GM19467 (cell line): ENCODE results near the gene RBFOX2.

Experiments used
- ATAC-seq: cut with Tn5 transposase; IDR thresholded peaks from one replicate; pipeline ENCODE4 v1.9.1; 2021; ENCODE audit warnings: mild to moderate bottlenecking, moderate library complexity; ENCODE audit not compliant: unreplicated experiment

The RBFOX2 gene

GRCh38 chr22:35947794-35948425 lies 80.7 kb downstream of the RBFOX2 start:
- no peak for ATAC-seq

- ATAC-seq: no peak
These were observed 84.2 kb downstream of the RBFOX2 start for GRCh38 chr22:35944458-35944857.

DNA sequence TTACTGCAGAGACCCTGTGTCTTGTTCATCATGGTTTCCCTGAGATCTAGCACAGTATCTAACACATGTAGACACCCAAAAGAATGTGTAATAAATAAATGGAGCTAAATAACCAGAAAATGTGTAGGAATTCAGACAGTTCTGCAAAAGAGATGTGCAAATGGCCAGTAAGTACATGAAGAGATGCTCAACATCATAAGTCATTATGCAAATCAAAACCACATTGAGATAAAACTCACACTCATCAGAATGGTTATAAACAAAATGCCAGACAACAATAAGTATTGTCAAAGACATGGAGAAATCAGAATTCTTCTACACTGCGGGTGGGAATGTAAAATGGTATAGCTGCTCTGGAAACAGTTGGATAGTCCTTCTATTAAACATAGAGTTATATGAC lies 88.5 kb downstream of the RBFOX2 start:
- ATAC-seq: no peak

GRCh38 chr22:35938226-35938625 lies 90.4 kb downstream of the RBFOX2 start:
- no peak for ATAC-seq

DNA sequence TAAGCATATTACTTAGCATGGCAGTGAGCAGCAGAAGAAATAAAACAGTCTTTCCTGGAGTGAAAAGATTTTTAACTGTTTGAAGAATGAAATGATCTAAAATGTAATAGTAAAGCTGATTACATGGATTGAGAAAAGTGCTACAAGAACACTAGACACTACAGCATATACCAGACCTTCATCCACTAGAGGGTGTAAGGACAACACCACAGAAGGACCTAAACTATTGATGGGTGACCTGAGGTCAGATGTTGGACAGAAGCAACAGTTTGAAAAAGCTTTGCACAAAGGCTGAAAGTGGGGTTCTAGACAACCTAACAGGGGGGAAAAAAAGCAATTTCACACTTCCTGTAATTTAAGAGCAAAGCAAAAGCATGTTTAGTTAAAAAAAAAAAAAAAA lies 97.7 kb downstream of the RBFOX2 start:
- ATAC-seq: no peak

DNA sequence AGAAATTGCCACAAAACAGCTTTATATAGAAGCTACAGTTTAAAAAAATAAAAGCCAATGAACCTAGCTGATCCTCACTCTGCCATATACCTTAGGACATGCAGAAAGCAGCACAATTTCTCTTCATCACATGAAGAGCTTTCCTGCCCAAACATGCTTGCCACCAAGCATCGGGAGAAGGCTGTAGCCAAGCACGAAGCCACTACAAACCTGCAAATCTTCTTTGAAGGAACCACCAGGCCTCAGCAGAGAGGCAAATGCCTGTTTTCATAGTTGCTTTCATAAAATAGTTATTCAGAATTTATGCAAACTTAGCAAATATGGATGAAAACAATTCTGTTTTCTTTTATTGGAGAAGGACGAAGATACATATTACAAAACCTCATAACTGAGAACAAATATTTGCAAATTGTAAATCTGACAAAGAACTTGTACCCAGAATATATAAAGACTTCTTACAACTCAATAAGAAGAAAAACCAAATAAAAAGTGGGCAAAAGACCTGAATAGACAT lies 100.3 kb downstream of the RBFOX2 start:
- no peak for ATAC-seq

DNA sequence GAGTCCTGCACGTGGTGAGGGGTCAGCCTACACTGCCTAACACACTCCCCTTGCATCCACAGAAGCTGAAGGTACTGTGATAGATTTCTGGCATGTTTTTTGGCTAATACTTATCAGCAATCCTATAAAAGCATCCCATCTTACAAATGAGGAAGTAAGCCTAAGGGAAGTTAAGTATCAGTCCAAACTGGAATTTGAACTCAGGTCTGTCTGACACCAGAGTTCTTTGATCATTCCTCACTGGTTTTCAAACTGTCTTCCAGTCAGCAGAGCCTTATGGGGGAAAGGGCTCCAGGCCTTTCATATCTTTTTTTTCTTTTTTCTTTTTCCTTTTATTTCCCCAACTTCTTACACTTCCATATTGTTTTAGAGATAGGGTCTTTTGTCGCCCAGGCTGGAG lies 105.6 kb downstream of the RBFOX2 start:
- no peak for ATAC-seq

DNA sequence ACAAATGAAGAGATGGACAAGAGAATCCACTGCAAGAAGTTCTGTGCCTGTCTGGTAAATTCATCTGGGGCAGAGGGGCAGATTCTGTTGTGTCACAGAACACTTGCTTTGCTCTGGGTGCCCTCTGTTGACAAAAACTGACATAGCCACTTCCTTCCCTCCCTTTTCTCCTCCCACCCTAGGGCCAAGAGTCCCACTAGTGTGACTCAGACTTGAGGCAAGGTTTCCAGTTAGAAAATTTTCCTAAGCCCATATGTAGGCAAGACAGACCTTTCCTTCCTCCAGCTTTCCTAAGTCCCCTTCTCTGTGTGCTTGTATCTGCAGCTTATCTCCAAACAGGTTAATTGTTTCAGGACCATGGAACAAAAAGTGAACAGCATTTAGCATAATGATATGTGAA lies 106.8 kb downstream of the RBFOX2 start:
- no peak for ATAC-seq

DNA sequence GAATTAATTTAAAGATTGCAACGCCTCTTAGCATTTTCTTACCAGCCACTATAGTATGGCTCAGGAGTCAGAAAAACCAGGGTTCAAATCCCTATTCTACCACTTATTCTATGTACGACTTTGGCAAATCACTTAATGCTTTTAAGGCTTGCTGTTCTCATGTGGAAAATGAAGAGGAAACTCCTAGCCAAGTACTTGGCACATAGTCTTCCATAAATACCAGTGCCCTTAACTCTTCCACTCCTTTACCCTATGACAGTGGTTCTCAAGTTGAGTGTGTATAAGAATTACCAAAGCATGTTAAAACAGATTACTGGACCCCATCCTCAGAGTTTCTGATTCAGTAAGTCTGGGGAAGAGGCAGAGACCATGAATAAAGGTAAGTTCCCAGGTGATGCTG lies 107.6 kb downstream of the RBFOX2 start:
- no peak for ATAC-seq

GRCh38 chr22:35919002-35919542 lies 109.6 kb downstream of the RBFOX2 start:
- no peak for ATAC-seq

GRCh38 chr22:35918456-35918855 lies 110.2 kb downstream of the RBFOX2 start:
- ATAC-seq: no peak

GRCh38 chr22:35917651-35918050 lies 111.0 kb downstream of the RBFOX2 start:
- no peak for ATAC-seq

DNA sequence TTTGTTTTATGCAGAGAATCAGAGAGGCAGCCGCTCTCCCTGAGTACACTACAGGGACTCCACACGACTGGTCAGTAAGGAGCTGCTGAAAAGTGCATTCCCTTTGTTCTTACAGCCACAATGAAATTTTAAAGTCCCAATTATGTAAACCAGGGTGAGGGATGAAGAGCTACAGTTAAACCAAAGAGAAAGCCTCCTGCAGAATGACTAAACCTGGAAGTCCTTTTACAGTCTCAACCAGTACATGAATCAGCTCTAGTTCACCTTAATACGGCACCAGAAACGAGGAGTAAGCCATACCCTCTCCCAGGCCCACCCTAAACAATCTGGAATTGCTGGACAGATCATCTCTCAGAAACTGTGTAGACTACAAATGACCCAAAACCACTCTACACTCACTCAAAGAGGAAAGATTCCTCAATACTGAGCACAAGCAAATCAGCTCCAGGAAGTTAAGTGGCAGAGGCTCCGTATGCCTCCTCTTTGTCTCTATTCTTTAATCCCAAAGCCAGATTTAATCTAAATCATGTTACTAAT lies 113.1 kb downstream of the RBFOX2 start:
- ATAC-seq: no peak

GRCh38 chr22:35914665-35915476 lies 113.8 kb downstream of the RBFOX2 start:
- no peak for ATAC-seq

DNA sequence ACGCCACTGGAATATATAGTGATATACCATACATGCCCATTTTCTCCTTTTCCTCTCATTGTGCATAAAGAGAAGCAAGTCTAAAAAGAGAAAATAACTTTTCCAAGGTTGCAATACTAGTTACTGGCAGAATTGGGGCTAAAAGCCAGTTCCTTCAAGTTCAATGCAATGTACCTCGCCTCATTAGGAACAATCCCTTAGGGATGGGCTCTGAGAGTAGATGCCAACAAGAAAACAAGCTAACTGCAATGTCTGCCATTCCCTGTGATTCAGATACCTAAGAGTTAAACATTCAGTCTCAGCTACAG lies 114.3 kb downstream of the RBFOX2 start:
- no peak for ATAC-seq

- ATAC-seq: no peak
These were observed 114.7 kb downstream of the RBFOX2 start for GRCh38 chr22:35913925-35914324.

GRCh38 chr22:35912658-35913057 lies 116.0 kb downstream of the RBFOX2 start:
- ATAC-seq: no peak

- ATAC-seq: no peak
These were observed 116.7 kb downstream of the RBFOX2 start for GRCh38 chr22:35911877-35912276.

DNA sequence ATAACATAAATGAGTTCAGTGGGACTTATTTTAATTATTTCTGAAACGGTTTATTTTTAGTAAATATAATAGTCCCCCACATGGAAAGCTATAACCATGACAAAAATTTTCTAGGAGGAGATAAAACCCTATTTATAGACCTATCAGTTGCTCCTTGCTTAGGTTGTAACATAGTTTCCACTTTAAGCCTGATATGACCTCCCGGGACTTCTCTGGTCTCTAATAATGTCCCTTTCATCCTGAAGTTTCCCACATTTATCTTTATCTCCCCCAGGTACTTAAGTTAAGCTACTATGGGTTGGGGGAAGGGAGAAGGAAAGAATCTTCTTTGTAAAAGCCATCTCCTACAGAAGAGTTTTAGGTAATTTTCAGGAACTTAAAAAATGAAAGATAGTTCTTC lies 117.7 kb downstream of the RBFOX2 start:
- no peak for ATAC-seq

- ATAC-seq: no peak
These were observed 118.4 kb downstream of the RBFOX2 start for GRCh38 chr22:35910003-35910769.

DNA sequence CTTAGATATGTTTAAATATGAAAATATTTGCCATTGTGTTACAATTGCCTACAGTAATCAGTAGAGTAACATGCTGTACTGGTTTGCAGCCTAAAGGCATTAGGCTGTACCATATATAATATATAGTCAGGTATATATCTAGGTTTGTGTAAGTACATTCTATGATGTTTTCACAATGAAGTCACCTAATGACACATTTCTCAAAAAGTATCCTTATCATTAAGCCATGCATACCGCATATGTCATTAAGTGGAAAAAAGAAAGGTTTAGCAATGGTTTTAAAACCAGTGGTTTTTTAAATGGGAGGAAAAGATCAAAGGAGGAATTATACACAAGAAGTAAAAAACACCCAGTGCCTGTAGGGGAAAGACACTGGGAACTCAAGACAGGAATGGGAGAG lies 122.7 kb downstream of the RBFOX2 start:
- no peak for ATAC-seq
